NCI-H187 (cell line): Measurements from ENCODE around the gene PRSS33.

Experiments used
- DNase-seq, 2 experiments: peaks; one replicate each; lab custom pipeline; 2025; lab: John Stamatoyannopoulos, UW

The PRSS33 gene

GRCh38 chr16:2799205-2799858 lies 12.0 kb upstream of the PRSS33 start:
- no peak for DNase-seq

- DNase-seq = no peak
Observed at GRCh38 chr16:2798723-2799204, 11.4 kb upstream of the PRSS33 start.

- no peak for DNase-seq
Observed at GRCh38 chr16:2795395-2796143, 8.2 kb upstream of the PRSS33 start.

- DNase-seq = no peak
Observed at GRCh38 chr16:2792940-2793339, 5.6 kb upstream of the PRSS33 start.

- DNase-seq = no peak
Observed at GRCh38 chr16:2791174-2791573, 3.8 kb upstream of the PRSS33 start.

- no peak for DNase-seq
Observed at GRCh38 chr16:2790631-2791030, 3.3 kb upstream of the PRSS33 start.

- no peak for DNase-seq
Observed at GRCh38 chr16:2787961-2788360, 601 bp upstream of the PRSS33 start.

GRCh38 chr16:2786826-2787151 lies 571 bp downstream of the PRSS33 start:
- no peak for DNase-seq

GRCh38 chr16:2786061-2786825 lies 1.1 kb downstream of the PRSS33 start:
- no peak for DNase-seq

- DNase-seq = no peak
Observed at GRCh38 chr16:2785101-2785991, 2.0 kb downstream of the PRSS33 start.

GRCh38 chr16:2784358-2785100 lies 2.8 kb downstream of the PRSS33 start:
- no peak for DNase-seq

- no peak for DNase-seq
Observed at GRCh38 chr16:2783581-2784357, 3.6 kb downstream of the PRSS33 start.

- no peak for DNase-seq
Observed at GRCh38 chr16:2782583-2783351, 4.6 kb downstream of the PRSS33 start.

- DNase-seq = no peak
Observed at GRCh38 chr16:2779978-2780898, 7.1 kb downstream of the PRSS33 start.

GRCh38 chr16:2779151-2779920 lies 8.0 kb downstream of the PRSS33 start:
- no peak for DNase-seq

GRCh38 chr16:2778630-2778958 lies 8.8 kb downstream of the PRSS33 start:
- no peak for DNase-seq

GRCh38 chr16:2777903-2778629 lies 9.3 kb downstream of the PRSS33 start:
- DNase-seq = peak in 1 of 2 experiments; percentile 24
